Measurements from ENCODE around the gene IRAK2. TPM values are rescaled to one million over a fixed set of nuclear protein-coding genes. Genes with fewer than 3 reads are reported as not detected.
A peak's percentile ranks its signal among the peaks of the same experiment; 100 is the strongest.

The IRAK2 gene
- total and polyA plus RNA-seq, 2 donors (not counting 3 experiments of a cell fraction or from before 2014, with no cell fraction given), result 7.9 to 10.0 TPM

DNA sequence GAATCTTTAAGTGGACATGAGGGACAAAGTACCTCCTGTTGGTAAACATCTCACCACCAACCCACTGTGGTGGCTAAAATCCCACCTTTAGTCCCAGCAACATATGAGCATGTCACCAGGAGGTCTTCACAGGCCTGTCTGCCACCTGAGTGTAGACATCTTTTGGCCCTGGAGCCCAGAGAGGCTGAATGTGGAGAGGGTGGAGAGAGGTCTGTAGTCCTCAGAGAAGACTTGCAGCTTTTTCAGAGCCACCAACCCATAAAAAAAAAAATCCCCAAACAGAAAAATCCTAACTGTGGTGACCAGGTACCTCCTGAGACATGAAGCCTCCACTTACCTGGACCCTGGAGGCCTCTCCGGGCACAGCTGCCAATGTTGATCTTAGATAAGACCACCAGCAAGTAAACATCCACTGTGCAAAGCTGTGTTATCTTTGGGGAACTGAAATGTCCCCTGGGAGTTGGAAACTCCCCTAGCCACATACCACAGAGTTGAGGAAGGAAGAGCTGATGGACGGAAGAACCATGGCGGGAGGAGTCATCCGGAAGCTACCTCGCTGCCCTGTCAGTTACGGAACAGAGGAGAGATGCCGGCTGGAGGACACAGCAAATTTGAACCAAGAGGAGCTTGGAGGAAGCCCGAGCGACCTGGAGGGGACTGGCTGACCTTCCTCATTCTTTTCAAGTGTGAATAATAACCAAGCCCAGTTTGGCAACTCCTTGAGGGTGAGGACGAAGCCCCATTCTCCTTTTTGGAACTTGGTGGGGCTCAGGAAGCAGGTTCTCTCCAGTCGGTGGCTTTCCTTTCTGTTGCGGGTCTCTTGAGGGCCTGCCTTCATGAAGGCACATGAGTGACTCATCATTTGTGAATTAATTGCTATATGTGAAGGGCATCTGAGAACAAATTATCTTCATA lies 128.0 kb downstream of the IRAK2 start, which contains the start of gene GHRL:
GHRL (minus strand) TSS at position 443 of the 915 bp plus-strand sequence. CDS start 2,767 bp downstream, outside the sequence.
- Histone ChIP-seq H3K27ac (ENCODE audit: insufficient read depth, low read depth, low read length) (no peak within 1 kb of the TSS), H3K27me3 (ENCODE audit: control insufficient read depth in 2 of 2, insufficient read depth in 2 of 2, low read length in 2 of 2) (no peaks in the 10 kb centered on the region), H3K36me3 (ENCODE audit: control insufficient read depth in 2 of 2, extremely low read depth in 1 of 2, insufficient read depth in 2 of 2, low read length in 2 of 2) (no peaks in the 10 kb centered on the region), H3K9ac (replicated peaks; ENCODE audit: extremely low read depth, insufficient read depth, low read length) (no peak within 1 kb of the TSS), H3K4me1 (ENCODE audit: control insufficient read depth, extremely low read depth, insufficient read depth, low read length) (no peaks in the 10 kb centered on the region), H2AFZ (ENCODE audit: low read depth, low read length) (no peak within 1 kb of the TSS), H3K9me1 (replicated peaks; ENCODE audit: control insufficient read depth, extremely low read depth, insufficient read depth, low read length) (no peaks in the 10 kb centered on the region), H3K9me3 (replicated peaks; ENCODE audit: control insufficient read depth, insufficient read depth, low read length) (no peaks in the 10 kb centered on the region), H3K4me2 (ENCODE audit: insufficient read depth, low read length) (no peak within 1 kb of the TSS), H4K20me1 (replicated peaks; ENCODE audit: control insufficient read depth, extremely low read depth, insufficient read depth, low read length) (no peaks in the 10 kb centered on the region), H3K4me3 (replicated peaks in 1 of 3; ENCODE audit: insufficient read depth in 1 of 3, low read depth in 1 of 3, low read length in 3 of 3) (no peak within 1 kb of the TSS), H3K79me2 (ENCODE audit: control insufficient read depth, insufficient read depth, low read length) (no peaks in the 10 kb centered on the region)
- dilution Hi-C loops (cut with MboI; ENCODE audit: extremely low pct_ligation_motif_present, low sequenced_read_pairs), result no loop called here
- FAIRE-seq, result no peak
- BruUV-seq (replicated peaks), result no TSS peak
- ChIA-PET CTCF (interaction anchor here (0.7 to 1.2 kb wide), 3 partner anchors 10 to 29 kb away, joined by 3 to 5 read pairs (median 3); no protein-coding TSS in a partner anchor), POLR2A (no interaction called here)
- peak; percentile 23 for TF ChIP-seq FOS (IDR thresholded peaks at IDR 0.05; ENCODE audit: borderline replicate concordance, insufficient read depth, low read length)
- no peak for TF ChIP-seq EZH2 (IDR thresholded peaks at IDR 0.05; ENCODE audit: borderline replicate concordance, low read depth, low read length, severe bottlenecking)
- DNase-seq (ENCODE audit: low read depth, low spot score), result no peak
- intact Hi-C loops (cut with micrococcal nuclease), result no loop called here

Small RNAs within 50 kb of the gene (small RNA-seq; reads per million reads assigned to genes)
- gene RF02126 (ENCODE audit: insufficient read depth, insufficient read length, low read depth, low replicate concordance), result not detected

Other genes starting within 250 kb of the IRAK2 start
- gene IL17RC, start 247.8 kb upstream of the IRAK2 start, total RNA-seq, result 16.7 and 19.9 TPM in 2 replicates
- gene IL17RC, start 247.8 kb upstream of the IRAK2 start, polyA plus RNA-seq, result 18.7 and 22.3 TPM in 2 replicates
- 21.6 and 27.3 TPM in 2 replicates for gene CRELD1, start 231.1 kb upstream of the IRAK2 start, total RNA-seq
- gene CRELD1, start 231.1 kb upstream of the IRAK2 start, polyA plus RNA-seq, result 41.2 and 43.9 TPM in 2 replicates
- gene PRRT3, start 212.5 kb upstream of the IRAK2 start, total RNA-seq, result 1.5 and 2.5 TPM in 2 replicates
- gene PRRT3, start 212.5 kb upstream of the IRAK2 start, polyA plus RNA-seq, result 1.5 and 2.0 TPM in 2 replicates
- gene EMC3, start 178.1 kb upstream of the IRAK2 start, total RNA-seq, result 63.7 and 69.9 TPM in 2 replicates
- gene EMC3, start 178.1 kb upstream of the IRAK2 start, polyA plus RNA-seq, result 124 and 129 TPM in 2 replicates
- 23.4 and 26.8 TPM in 2 replicates for gene FANCD2, start 138.5 kb upstream of the IRAK2 start, total RNA-seq
- 7.1 and 8.2 TPM in 2 replicates for gene FANCD2, start 138.5 kb upstream of the IRAK2 start, polyA plus RNA-seq
- not detected in 2 replicates for gene FANCD2OS, start 56.7 kb upstream of the IRAK2 start, total RNA-seq
- gene FANCD2OS, start 56.7 kb upstream of the IRAK2 start, polyA plus RNA-seq, result not detected in 2 replicates
- gene BRK1, start 49.2 kb upstream of the IRAK2 start, total RNA-seq, result 123 and 133 TPM in 2 replicates
- gene BRK1, start 49.2 kb upstream of the IRAK2 start, polyA plus RNA-seq, result 144 and 163 TPM in 2 replicates
- 39.2 and 41.0 TPM in 2 replicates for gene VHL, start 23.1 kb upstream of the IRAK2 start, total RNA-seq
- 8.5 and 10.4 TPM in 2 replicates for gene VHL, start 23.1 kb upstream of the IRAK2 start, polyA plus RNA-seq
- 26.8 and 31.7 TPM in 2 replicates for gene TATDN2, start 83.5 kb downstream of the IRAK2 start, total RNA-seq
- gene TATDN2, start 83.5 kb downstream of the IRAK2 start, polyA plus RNA-seq, result 10.6 and 10.7 TPM in 2 replicates
- gene GHRL, start 128.0 kb downstream of the IRAK2 start, total RNA-seq, result not detected in 2 replicates
- 0.06 TPM in 1 of 2 replicates, not detected in the other for gene GHRL, start 128.0 kb downstream of the IRAK2 start, polyA plus RNA-seq
- 230 and 231 TPM in 2 replicates for gene SEC13, start 156.2 kb downstream of the IRAK2 start, total RNA-seq
- 245 and 250 TPM in 2 replicates for gene SEC13, start 156.2 kb downstream of the IRAK2 start, polyA plus RNA-seq